Measurements from ENCODE around the gene NLK. TPM values are rescaled to one million over a fixed set of nuclear protein-coding genes. Genes with fewer than 3 reads are reported as not detected.

NLK gene
- total RNA-seq, 1 experiment from 2014 or later = 31.8 TPM

GRCh38 chr17:28228109-28228840, 185.8 kb downstream of the NLK start:
- Histone ChIP-seq H3K79me1 (ENCODE audit: insufficient read depth, low read depth, low read length, poor library complexity, severe bottlenecking) (no peaks in the 10 kb centered on the region), H3K79me2 (ENCODE audit: insufficient read depth, low read length) (no peaks in the 10 kb centered on the region), H2AK5ac (ENCODE audit: insufficient read length, low read length) (no peak overlapping the region), H2BK5ac (ENCODE audit: insufficient read length, low read length) (no peak overlapping the region), H3K4ac (ENCODE audit: low read depth, low read length) (no peak overlapping the region), H4K8ac (replicated peaks; ENCODE audit: insufficient read length, low read depth, low read length) (no peak overlapping the region), H3K18ac (ENCODE audit: insufficient read length, low read depth, low read length) (no peak overlapping the region), H2BK15ac (ENCODE audit: low read depth, low read length) (no peak overlapping the region), H2AFZ (ENCODE audit: low read length) (no peak overlapping the region), H3K27ac (ENCODE audit: insufficient read length, low read depth, low read length) (no peak overlapping the region), H2BK120ac (ENCODE audit: low read depth, low read length, poor library complexity, severe bottlenecking) (no peak overlapping the region), H3K9me3 (ENCODE audit: control insufficient read depth, low read depth, low read length) (no peaks in the 10 kb centered on the region), H2BK20ac (ENCODE audit: low read depth, low read length, poor library complexity, severe bottlenecking) (no peak overlapping the region), H4K20me1 (ENCODE audit: control insufficient read depth, insufficient read depth, insufficient read length) (no peaks in the 10 kb centered on the region), H3K9ac (ENCODE audit: extremely low read depth, insufficient read length, low read length) (peak overlapping the region; percentile 56), H3K14ac (ENCODE audit: insufficient read depth, low read length) (peak overlapping the region; percentile 41; the same call in 1 of the 2 replicates), H3K56ac (ENCODE audit: insufficient read length, low read depth, low read length) (no peak overlapping the region), H3K27me3 (ENCODE audit: insufficient read depth, low read length) (no peaks in the 10 kb centered on the region), H4K5ac (ENCODE audit: insufficient read length, low read depth, low read length) (no peak overlapping the region), H2BK12ac (ENCODE audit: insufficient read length, low read depth, low read length) (no peak overlapping the region), H3K4me2 (ENCODE audit: insufficient read depth, insufficient read length, low read length) (peak overlapping the region; percentile 76), H3K23ac (ENCODE audit: insufficient read length, low read depth, low read length) (no peak overlapping the region), H3T11ph (ENCODE audit: low read length) (no peak overlapping the region), H3K4me1 (ENCODE audit: insufficient read depth, low read length) (peaks cover 3% of the 10 kb centered on the region; the same call in 1 of the 2 replicates), H3K23me2 (ENCODE audit: insufficient read length, low read depth, low read length, poor library complexity, severe bottlenecking) (peaks cover 10% of the 10 kb centered on the region), H4K91ac (ENCODE audit: insufficient read length, low read depth, low read length) (no peak overlapping the region)
- H3K36me3 Mint-ChIP-seq (ENCODE audit: insufficient read depth in 1 of 3, low read depth in 3 of 3) = peaks cover 3 to 6% (median 6%) of the 10 kb centered on the region in 3 experiments; a peak in 5 of 7 replicates
- peaks cover 30 to 37% of the 10 kb centered on the region in 2 experiments for H3K4me1 Mint-ChIP-seq
- H3K27ac Mint-ChIP-seq = peak overlapping the region; percentile 99 to 100 (median 99)
- H3K27me3 Mint-ChIP-seq (ENCODE audit: low read depth) = peaks cover 2% of the 10 kb centered on the region
- H3K4me3 Mint-ChIP-seq = peak overlapping the region; percentile 88 to 94
- DNase-seq = peak; percentile 80
- WGBS (ENCODE audit: extremely low coverage, insufficient read length, low lambda C conversion rate) = no CpG with 5 or more reads among the region's 22 CpGs
- peak; percentile 59; the same call in 2 of the 3 replicates for TF ChIP-seq CTCF (conservative IDR thresholded peaks at IDR 0.05)
- H3K9me3 Mint-ChIP-seq = peaks cover 5 to 8% of the 10 kb centered on the region in 2 experiments; a peak in 2 of 5 replicates

Measured in H9 (cell line).